GM21360 (cell line): ENCODE data around the gene PAGE5.

ENCODE experiments used
- ATAC-seq: cut with Tn5 transposase; IDR thresholded peaks from one replicate; pipeline ENCODE4 v1.9.1; 2021; ENCODE audit warnings: mild to moderate bottlenecking, moderate library complexity; ENCODE audit not compliant: unreplicated experiment

The PAGE5 gene

DNA sequence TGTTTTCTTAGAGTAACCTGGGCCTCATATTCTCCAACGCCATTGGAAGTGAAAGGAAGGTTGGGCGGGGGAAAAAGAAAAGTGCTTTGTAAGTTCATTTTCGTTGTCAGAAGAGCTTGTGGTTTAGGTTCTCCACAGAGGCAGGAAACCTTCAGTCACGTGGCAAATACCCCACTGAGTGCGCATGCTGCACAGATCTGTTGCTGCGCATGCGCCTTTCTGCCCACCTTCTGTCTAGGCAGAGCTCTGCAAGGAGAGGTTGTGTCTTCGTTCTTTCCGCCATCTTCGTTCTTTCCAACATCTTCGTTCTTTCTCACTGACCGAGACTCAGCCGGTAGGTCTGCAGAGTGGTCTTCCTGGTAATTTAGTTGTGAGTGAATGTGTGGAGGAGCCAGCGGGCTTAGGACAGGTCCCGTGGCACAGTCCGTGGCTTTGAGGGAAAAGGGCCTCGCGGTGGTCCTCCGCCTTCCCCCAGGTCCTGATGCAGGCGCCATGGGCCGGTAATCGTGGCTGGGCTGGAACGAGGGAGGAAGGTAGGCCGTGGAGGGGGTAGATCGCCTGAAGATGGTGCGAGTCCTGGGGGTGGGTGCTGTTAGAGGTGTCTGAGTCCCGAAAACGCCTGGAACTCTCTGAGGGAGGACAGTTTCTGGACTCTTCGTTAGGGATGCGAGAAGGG, at the start of gene PAGE5:
TSS of gene PAGE5 (plus strand) at position 228 of the 676 bp plus-strand sequence. CDS start 1,037 bp downstream, outside the sequence.
- ATAC-seq = no peak

- no peak for ATAC-seq
Observed at GRCh38 chrX:55187281-55187680, 32.9 kb upstream of the PAGE5 start.

DNA sequence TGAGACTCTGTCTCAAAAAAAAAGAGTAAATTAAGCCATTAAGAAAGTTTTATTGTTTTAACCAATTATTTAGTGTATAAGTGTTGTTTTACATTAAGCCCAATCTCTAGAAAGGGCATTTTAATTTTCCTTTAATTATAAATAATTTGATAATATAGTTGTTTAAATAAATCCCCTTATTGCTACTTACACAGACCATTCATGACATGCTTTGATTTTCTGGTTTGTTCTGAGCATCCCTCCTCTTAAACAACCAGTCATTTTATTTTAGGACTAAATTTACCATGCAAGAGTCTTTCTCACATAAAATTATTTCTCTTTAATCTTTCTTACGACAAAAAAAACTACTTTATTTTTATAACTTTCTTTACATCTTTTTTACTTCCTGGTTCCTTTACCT, 23.5 kb upstream of the PAGE5 start:
- ATAC-seq = no peak

DNA sequence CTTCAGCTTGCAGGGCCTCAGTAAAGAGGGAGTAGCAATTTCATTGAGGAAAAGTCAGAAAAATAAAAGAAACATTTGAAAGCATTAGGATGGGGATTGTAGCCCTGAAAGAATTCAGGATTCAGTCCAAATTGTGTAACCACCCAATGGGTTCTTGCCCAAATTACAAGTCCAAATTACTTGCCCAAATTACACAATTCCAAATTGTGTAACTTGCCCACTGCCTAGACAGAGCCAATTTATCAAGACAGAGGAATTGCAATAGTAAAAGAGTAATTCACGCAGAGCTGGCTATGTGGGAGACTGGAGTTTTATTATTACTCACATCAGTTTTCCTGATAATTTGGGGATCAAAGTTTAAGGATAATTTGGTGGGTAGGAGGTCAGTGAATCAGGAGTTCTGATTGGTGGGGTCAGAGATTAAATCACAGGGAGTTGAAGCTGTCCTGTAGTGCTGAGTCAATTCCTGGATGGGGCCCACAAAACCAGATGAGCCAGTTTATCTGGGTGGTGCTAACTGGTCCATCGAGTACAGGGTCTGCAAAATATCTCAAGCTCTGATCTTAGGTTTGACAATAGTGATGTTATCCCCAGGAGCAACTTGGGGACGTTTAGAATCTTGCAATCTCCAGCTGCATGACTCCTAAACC, 18.1 kb upstream of the PAGE5 start:
- ATAC-seq = no peak

DNA sequence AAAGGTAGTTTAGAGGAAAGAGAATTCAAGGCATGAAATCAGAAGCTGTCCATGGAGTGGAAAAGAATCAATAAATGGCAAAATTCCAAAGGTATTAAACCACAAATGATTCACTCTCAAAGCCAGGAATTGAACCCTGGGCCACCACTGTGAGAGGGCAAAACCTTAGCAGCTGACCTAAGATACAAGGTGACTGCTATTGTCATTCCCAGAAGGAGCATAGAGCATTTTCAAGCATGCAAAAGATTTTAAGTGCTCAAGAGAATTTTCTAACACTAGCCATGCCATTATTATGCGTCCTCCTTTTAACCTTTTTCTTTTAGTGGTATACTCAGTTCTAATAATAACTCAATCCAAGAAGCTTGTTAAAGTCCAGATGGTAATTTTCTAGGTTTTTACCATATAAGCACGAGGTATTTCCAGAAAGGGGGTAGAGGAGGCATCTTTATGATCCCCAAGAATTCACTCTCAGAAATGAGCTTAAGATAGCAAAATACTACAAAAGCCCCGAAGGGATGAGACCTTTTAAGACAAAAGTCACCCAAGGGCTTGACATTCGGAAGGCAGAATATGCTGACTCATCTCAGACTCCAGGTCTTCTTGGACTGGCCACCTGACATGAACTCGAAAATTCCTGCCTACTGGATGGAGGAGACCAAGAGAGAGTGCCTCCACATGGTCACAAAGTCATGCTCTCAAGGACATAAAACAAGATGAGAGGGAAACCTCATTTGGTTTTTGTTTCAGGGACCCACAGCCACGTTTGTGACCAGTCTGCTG, 13.8 kb upstream of the PAGE5 start:
- no peak for ATAC-seq

DNA sequence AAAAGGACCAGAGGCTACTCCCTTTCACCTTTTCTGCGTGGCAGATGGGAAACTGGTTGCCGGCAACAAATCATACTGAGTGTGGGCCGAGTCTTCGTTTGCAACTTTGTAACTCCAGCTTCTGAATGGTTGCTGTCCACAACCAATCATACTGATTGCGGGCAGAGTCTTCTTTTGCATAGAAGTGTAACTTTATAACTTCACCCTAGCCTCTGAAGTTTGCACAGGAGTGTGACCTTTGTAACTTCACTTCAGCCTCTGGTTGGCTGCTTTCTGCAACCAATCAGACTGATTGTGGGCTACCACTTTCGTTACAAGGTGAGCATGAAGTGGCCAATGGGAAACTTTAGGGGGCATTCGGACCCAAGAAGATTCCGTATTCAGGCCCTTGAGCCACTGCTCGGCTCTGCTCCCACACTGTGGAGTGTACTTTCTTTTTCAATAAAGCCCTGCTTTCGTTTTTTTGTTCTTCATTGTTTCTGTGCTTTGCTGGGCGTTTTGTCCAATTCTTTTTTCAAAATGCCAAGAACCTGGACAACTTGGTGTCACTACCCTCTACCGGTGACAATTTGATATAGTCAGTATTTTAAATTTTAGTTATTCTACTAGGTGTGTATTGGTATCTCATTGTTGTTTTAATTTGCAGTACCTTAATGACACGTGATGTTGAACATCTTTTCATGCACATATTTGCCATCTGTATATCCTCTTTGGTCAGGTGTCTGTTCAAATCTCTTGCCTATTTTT, 9.0 kb upstream of the PAGE5 start:
- ATAC-seq = no peak

GRCh38 chrX:55213381-55213780, 6.8 kb upstream of the PAGE5 start:
- ATAC-seq = no peak

DNA sequence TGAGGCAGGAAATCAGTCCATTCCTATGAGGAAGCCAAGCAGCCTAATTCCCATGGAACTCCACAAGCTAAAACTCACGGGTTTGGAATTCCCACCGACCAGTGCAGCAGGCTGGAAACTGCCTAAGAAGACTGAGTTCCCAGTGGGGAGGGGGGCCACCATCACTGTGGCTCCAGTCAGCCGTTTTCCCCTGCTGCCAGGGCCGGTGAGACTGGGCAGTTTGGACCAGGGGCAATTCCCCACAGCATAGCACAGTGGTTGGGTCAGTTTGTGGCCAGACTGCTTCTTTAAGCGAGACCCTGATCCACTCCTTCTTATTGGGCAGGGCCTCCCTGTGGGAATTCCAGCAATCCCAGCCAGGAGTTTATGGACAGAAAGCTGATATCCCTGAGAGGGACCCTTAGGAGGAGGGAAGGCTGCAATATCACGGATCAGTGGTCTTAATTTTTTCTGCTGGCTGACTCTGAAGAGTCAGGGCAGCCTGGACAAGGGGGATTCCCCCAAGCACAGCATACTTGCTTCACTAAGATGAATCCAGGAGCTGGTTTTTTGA, 20.7 kb downstream of the PAGE5 start:
- no peak for ATAC-seq

DNA sequence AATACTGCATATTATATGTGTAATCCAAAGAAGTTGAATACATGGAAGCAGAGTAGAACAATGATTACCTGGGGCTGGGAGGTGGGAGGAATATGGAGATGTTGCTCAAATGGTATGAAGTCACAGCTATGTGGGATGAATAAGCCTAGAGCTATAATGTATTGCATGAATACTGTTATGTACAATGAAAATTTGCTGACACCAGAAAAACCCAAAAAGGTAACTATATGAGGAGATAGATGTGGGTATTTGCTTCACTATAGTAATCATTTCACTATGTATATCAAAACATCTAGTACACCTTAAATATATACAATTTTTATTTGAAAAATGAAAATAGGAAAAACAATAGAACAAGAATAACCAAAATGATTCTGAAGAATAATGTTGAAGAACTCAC, 33.4 kb downstream of the PAGE5 start:
- ATAC-seq = no peak

GRCh38 chrX:55260806-55261205, 40.7 kb downstream of the PAGE5 start:
- no peak for ATAC-seq

DNA sequence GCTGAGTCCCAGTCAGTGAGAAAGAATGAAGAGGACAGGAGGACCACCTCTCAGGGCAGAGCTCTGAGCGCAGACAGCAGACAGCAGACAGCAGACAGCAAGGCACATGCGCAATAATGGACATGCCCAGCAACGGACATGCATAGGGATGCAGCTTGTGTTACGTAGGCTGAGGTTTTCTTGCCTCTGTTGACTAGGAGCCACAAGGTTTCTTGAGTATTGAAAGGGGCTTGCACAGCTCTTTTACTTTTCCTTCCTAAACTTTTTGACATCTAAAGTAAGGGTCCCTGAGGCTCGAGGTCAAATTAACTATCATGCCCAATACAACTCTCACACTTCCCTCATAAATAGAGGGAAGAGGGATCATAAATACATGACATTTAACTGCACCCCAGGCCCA, 44.7 kb downstream of the PAGE5 start, which contains the start of gene PAGE3:
TSS of gene PAGE3 (minus strand) at position 101 of the 400 bp plus-strand sequence. CDS start 1,013 bp downstream, outside the sequence.
- ATAC-seq = no peak
